ENCODE results near the gene TEX19.

Gene TEX19, protein sequence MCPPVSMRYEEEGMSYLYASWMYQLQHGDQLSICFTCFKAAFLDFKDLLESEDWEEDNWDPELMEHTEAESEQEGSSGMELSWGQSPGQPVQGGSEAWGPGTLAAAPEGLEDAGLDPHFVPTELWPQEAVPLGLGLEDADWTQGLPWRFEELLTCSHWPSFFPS

DNA sequence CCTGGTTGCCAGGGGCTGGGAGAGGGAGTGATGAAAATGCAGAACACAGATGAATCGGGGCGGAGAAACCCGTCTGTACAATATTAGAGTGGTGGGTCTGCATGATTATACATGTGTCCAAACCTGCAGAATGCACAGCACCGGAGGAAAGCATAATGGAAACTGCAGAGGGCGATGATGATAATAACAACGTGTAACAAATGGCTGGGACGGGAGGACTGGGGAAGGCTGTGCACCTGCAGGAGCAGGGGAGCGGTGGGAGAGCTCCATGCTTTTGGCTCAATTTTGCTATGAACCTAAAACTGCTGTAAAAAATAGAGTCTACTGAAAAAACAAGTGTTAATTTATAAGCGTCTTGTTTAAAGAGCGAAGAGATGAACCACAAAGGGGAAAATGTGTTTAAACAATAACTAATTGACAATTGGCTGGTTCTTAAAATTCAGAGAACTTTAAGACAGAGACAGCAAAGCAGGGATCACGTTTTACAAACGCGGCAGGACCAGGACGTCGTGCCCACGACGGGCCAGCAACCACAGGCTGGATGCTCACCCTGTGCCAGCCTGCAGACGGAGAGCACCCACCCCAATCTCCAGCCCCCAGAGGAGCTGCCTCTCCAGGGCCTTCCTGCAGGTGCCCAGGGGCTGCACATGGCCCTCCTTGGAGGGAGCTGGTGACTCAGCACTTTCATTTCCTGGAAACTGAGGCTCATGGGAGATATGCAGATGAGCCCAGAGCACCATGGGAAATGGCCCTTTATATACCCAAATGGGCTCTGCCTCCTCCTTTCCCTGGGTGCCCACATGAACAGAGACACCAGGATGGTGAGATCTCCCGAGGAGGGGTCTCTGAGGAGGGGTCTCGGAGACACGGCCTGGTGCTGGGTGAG, at the start of gene TEX19:
Gene TEX19, plus strand, starts transcription at position 783 of the 886 bp plus-strand sequence. CDS start 2,904 bp downstream, outside the sequence.
- DNase-seq: no peak

DNA sequence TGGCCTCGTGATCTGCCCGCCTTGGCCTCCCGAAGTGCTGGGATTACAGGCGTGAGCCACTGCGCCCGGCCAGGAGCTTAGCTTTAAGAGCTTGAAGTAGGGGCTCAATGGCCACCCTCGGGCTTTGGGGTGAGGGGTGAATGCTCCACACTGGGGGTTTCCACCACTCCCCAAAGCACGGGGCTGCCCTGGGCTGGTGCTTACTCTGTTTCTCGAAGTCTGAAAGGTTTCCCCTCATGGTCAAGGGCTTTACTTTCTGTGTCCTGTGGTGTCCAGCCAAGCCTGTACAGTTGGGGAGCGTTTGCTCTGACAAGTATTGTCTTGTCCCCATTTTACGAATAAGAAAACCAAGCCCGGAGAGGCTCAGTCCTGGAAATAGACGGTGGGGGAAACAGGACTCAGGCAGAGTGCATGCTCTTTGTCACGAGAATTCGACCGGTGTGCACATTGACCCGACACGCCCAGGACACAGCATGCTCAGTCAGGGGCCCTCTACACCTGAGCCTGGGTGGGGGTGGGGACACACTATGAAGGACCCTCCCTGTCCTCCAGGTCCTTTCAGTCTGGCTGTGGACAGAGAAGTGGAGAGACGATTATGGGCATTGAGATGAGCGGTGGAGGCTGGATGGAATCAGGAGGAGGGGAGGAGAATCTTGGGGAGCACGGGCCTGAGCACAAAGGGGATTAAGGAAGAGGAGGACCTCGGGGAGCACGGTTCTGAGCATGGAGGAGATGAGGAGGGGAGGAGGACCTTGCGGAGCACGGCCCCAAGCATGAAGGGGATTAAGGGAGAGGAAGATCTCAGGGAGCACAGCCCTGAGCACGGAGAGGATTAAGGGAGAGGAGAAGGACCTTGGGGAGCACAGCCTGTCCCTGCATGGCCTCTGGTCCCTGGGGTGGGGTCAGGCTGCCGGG, 49.1 kb upstream of the TEX19 start:
- DNase-seq: no peak

DNA sequence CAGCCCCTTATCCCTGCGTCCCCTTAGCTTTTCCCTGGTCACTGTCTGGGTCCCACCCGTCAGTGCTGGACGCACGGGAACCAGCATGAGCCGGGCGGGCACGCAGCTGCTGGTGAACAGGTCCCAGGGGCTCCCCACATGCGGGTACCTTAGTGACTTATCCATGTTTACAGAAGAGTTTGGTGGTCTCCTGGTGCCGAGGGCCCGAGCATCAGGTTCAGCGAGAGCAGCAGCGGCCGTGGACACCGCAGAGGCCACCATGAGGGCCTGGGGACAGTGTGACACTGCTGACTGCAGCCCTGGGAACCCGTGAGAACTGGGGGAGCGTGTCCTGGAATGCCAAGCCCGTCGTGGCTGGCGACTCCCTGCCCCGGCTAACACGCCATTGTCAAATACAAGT, 48.2 kb upstream of the TEX19 start:
- no peak for DNase-seq

DNA sequence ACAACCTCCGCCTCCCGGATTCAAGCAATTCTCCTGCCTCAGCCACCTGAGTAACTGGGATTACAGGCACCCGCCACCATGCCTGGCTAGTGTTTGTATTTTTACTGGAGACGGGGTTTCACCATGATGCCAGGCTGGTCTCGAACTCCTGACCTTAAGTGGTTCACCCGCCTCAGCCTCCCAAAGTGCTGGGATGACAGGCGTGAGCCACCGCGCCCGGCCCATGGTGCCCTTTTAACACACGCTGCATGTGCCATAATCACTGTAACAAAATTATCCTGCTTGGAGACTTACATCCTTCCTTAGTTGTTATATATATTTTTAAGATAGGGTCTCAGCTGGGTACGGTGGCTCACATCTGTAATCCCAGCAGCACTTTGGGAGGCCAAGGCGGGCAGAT, 47.1 kb upstream of the TEX19 start:
- no peak for DNase-seq

DNA sequence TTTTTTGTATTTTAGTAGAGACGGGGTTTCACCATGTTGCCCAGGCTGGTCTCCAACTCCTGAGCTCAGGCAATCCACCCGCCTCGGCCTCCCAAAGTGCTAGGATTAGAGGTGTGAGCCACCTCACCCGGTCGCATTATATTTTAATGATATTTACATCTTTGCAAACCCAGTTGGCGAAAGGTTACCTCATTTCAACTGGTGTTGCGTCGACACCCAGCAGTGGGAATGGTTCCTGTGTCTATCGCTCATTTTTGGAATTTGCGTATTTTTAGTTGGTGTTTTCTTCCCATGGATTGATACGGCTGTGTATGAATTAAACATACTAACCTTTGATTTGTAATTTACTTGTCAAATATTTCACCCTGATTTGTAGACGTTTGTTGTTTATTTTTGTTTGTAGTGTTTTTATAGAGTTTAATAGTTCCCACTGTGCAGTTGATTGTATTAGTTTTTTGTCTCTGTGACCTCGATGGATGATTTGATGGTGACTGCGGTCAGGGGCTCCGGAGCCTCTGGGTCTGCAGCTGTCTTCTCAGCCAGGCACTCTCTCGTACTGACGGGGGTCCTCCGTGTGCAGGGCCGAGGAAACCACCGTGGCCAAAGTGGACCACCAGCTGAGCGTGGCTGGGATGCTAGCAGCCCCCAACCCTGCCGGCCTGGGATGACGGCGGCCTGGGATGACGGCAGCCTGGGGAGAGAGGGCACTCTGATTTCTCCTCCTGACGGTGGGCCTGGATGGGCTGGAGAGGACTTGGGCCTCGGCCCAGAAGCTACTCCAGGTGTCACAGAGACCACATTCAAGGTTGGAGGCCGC, 45.6 kb upstream of the TEX19 start:
- no peak for DNase-seq

DNA sequence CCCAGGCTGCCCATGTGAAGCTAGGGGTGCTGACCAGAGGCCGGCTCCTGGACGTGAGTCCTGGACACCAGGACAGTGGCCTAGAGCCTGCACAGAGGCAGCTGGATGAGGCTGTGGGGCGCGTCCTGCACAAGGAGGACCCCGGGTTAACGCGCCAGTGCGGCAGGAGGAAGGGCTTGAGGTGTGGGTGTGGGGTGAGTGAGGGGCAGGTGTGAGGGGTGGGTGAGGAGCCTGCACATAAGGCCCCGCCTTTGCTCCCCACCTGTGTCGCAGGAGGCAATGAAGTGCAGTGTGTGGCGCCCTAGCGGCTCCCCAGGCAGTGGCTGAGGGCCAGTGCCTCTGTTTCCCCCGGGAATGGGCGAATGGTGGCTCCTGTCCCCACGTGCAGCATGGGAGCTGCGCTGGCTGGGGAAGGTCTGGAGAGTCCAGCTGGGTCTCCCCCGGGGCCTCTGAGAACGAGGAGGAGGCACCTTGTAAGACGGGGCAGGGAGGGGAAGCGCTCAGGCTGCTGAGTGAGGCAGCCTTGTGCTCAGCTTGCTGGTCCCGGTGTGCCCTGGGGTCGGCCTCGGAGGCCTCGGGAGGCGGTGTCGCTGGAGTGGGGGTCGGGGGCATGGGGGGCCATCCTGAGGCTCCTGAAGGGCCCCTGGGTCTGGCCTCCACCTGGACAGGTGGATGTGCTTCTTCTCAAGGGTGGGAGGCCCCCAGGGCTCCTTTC, 44.9 kb upstream of the TEX19 start:
- no peak for DNase-seq

DNA sequence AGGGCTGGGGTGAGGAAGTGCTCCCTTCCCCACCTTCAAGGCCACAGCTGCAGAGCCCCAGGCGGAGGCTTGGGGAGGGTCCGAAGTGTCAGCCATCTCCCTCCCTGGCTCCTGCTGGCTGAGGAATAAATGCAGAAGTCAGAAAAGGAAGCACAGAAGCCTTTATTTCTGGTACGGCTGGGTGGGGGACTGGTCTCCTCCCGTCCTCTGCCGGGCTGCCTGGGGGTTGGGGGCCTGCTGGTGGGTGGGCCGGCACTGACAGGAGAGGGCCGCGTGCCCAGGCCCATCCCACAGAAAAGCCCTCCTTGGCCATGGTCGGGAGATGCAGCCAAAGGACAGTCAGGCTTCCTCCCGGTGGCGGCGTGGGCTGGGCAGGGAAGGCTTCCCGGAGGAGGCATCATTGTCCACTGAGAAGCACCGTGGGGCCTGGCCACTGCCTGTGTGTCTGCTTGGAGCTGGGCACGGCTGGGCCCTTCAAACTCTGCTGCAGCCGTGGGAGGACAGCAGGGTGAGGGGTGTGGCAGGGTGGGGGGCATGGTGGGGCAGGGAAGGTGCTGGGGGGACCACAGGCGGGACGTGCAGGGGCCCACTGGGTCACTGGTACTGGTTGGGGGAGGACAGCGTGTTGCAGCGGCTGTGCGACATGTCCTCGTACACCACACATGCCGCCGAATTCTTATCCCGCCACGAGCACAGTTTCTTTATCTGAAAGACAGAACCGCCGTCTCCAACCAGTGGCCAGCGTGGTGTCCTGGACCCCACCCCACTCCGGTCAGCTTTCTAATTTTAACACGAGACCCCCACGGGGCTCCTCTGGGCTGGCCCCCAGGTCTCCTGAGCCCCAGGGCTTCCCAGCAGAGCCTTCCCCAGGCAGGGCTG, 44.1 kb upstream of the TEX19 start:
- DNase-seq: no peak

DNA sequence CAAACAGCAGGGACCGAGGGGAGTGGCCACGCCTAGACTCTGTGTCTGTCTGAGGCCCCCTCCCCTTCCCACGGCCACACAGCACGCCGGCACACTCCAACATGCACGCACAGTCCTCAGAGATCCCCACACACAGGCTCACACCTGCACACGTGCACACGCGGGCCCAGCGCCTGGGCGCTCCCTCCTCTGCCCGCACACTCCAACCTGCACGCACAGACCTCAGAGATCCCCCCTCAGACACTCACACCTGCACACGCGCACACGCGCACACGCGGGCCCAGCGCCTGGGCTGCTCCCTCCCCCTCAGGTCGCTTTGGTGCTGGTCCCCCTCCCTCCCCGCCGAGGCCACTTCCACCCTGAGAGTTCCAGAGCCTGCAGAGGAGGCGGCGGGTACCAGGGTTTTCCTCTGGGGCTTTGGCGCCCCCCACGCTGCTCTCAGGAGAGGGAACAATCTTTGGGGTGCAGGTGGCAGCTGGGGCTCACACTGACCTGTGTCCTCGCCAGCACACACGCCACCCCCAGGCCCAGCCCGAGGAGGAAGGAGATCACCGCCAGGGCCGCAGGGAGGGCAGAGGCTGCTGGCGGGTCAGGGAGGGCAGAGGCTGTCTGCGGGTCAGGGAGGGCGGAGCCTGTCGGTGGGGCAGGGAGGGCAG, 43.2 kb upstream of the TEX19 start:
- DNase-seq: no peak

DNA sequence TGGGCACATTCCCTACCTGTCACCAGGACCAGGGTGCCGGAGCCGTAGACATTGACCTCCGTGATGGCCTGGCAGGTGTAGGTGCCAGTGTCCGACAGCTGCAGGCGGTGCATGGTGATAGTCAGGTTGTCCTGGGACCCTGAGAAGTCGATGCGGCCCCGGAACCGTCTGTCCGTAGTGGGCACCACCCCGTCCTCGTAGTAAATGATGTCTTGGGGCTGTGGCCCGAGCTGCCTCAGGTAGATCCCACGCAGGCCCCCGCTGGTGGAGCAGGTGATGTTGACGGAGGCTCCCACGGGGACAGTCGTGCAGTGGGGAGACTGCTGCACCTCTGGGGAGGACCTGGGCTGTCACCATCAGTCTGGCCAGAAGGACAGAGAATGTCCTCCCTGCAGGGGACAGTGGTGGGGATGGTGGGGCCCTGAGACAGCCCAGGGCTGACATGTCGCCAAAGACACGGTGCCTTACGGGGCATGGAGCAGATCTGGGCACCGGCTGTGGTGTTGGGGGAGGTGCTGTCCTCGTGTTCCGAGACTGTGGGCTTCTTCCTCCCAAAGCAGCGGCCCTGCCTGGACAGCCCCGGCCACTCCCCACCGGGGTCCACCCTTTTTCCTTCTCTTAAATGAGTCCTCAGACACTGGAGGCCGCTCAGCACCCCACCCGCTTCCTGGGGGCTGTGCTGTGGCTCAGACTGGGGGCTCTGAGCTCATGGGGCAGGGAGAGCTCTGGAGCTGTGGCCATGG, 42.2 kb upstream of the TEX19 start:
- DNase-seq: no peak

DNA sequence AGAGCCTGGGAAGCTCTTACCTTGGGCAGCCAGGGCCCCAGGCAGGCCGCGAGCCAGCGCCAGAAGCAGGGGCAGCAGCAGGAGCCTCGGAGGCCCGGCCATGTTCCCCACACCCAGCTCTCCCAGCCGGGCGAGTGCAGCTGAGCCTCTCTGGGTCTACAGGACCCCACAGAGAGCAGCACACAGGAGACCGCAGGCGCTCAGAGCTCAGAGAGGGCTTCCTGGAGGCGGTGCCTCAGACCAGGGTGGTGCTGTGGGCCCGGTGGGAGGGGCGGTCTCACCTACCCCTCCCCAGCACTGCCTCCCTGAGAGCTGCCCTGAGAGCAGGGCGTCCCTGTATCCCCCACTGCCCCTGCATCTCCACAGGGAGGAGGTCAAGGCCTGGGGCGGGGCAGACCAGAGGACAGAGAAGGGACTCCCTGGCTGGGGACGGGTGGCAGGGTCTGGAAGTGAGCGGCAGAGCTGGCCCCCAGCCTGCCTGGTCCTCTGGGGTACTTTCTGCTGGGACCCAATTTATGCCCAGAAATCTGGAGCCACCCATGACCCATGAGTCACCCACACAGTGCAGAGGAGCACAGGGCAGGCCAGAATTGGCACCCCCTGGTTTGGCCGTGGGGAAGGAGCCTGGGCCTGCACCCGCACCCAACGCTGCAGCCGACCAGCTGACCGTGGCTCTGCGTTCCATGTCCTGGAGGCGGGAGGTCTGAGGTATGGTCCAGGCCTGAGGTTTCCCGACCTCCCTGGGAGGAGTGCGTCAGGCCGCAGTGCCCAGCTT, 41.5 kb upstream of the TEX19 start, which contains the start of gene CD7:
Gene CD7, minus strand, starts transcription at position 215 of the 775 bp plus-strand sequence. Its CDS starts 113 bp downstream, at position 102.
- DNase-seq: no peak

DNA sequence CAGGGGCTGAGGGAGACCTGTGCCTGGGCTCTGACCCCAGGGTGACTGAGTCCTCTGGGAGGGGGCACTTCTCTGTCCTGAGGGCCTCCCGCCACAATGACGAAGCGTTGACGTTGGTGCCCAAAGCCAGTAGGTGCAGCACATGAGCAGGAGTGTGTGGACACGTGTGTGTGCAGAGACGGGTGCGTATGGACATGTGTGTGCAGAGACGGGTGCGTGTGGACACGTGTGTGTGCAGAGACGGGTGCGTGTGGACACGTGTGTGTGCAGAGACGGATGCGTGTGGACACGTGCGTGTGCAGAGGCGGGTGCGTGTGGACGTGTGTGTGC, 40.9 kb upstream of the TEX19 start:
- DNase-seq: no peak

DNA sequence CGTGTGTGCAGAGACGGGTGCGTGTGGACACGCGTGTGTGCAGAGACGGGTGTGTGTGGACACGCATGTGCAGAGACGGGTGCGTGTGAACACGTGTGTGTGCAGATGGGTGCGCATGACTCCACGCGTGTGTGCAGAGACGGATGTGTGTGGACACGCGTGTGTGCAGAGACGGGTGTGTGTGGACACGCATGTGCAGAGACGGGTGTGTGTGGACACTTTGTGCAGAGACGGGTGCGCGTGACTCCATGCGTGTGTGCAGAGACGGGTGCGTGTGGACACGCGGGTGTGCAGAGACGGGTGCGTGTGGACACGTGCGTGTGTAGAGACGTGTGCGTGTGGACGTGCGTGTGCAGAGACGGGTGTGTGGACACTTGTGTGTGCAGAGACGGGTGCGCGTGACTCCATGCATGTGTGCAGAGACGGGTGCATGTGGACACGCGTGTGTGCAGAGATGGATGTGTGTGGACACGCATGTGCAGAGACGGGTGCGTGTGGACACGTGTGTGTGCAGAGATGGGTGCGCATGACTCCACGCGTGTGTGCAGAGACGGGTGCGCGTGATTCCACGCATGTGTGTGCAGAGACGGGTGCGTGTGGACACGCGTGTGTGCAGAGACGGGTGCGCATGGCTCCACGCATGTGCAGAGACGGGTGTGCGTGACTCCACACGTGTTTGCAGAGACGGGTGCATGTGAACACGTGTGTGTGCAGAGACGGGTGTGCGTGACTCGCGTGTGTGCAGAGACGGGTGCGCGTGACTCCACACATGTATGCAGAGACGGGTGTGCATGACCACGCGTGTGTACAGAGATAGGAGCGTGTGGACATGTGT, 40.1 kb upstream of the TEX19 start:
- DNase-seq: no peak

DNA sequence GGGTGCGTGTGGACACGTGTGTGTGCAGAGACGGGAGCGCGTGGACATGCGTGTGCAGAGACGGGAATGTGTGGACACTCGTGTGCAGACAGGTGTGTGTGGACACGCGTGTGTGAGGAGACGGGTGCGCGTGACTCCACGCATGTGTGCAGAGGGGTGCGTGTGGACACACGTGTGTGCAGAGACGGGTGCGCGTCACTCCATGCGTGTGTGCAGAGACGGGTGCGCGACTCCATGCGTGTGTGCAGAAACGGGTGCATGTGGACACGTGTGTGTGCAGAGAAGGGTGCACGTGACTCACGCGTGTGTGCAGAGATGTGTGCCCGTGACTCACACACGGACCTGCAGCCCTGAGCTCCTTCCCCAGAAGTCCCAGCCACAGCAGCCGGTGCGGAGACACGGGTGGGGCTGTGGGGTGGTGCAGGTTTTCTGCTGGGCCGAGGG, 39.4 kb upstream of the TEX19 start:
- DNase-seq: no peak

DNA sequence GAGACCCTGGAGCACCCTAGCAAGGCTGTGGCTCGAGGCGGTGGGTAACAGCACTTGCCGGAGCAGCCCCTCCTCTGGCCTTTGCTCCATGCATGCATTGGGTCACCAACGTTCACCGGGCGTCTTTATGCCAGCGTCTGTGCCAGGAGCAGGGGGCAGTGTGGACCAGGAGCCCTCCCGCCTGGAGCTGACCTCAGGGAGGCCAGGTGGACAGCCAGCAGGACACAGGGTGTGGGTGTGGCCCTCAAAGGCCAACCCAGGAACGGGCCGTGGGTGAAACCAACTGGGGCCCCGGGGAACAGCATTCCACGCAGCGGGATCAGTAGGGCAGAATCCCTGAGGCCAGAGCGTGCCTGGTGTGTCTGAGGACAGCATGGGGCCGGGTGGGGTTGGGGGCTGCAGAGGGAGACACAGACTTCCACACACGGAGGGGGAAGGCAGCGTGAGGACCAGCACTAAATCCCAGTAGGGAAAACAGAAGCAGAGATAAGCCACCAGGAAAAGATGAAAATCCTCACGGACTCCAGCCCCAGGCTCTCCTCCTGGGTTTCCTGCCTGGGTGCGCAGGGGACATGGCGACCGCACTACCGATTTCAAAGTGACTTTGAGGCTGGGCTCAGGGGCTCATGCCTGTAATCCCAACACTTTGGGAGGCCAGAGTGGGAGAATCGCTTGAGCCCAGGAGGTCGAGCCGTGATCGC, 38.8 kb upstream of the TEX19 start:
- no peak for DNase-seq

DNA sequence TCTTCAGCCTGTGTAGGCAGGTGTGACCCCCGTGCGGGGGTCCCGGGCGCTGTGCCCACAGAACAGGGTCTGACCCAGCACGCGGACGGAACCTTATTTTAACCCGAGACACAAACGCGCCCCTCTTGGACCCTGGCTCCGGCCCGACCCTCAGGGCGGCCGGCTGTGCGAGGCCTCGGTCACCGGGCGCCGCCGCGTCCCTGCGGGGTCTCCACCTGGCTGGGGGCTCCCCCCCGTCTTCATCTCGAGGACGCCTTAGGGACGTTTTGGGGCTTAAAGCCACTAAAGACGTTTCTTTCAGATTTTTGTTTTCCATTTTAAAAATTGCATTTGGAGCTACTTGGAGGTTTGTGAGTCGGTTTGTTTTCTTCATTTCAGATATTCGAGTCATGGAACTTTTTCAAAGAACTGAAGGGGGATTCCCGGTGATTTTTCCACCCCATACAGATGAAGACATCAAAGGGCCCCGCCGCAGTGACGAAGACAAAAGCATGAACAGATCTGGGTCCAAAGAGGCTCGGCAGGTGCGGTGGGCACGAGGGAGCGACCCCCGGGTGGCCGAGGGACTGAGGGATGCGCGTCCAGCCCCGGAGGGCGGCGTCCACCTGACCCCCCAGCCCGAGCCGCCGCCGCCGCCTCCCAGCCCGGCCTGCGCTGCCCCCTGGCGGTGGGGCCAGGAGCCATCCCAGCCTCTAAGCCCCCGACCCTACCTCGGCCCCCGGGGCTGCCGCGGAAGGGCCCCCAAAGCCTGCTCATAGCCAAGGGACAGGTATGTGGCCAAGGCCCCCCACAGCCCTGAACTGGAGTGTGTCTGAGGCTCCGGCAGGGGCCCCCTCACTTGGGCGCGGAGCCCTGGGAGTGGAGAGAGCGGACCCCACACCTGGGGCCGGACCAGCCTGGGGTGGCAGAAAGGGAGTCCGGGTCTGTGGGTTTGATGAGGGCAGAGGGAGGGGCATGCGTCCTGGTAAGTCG, 37.8 kb upstream of the TEX19 start:
- no peak for DNase-seq

Data from NCI-H187 (cell line).